Measurements from ENCODE around the gene HACE1.

HACE1 gene

GRCh38 chr6:104685871-104686549, 173.7 kb downstream of the HACE1 start:
- no peak for DNase-seq

- no peak for DNase-seq
These were observed 174.8 kb downstream of the HACE1 start for GRCh38 chr6:104684911-104685415.

GRCh38 chr6:104683809-104684208, 175.9 kb downstream of the HACE1 start:
- DNase-seq = no peak

- DNase-seq = peak; percentile 64
These were observed 176.7 kb downstream of the HACE1 start for GRCh38 chr6:104682722-104683643.

GRCh38 chr6:104680539-104680938, 179.2 kb downstream of the HACE1 start:
- DNase-seq = no peak

- DNase-seq = no peak
These were observed 179.7 kb downstream of the HACE1 start for GRCh38 chr6:104679971-104680370.
